Astrocyte of the cerebellum (primary cell): Measurements from ENCODE around the gene TEX13C.

Source experiments
- DNase-seq: peaks from one replicate; pipeline ENCODE4 v3.0.0-alpha.2; 2011; ENCODE audit warnings: low read depth
- H3K4me3 ChIP-seq: 2 replicates; pipeline ENCODE4 v1.5.1; 2011; ENCODE audit warnings: mild to moderate bottlenecking, low read depth, low read length, moderate library complexity
- in situ Hi-C: cut with HindIII; loops from 2 replicates; pipeline ENCODE4 v1.10.0; 2017; ENCODE audit warnings: low sequenced_read_pairs
- TF ChIP-seq, protein P1 (sequence below): IDR thresholded peaks from 2 replicates; pipeline ENCODE4 v1.5.1; 2012; ENCODE audit warnings: low read length, low read depth, moderate library complexity, mild to moderate bottlenecking; ENCODE audit errors: missing control alignments

TEX13C gene

DNA sequence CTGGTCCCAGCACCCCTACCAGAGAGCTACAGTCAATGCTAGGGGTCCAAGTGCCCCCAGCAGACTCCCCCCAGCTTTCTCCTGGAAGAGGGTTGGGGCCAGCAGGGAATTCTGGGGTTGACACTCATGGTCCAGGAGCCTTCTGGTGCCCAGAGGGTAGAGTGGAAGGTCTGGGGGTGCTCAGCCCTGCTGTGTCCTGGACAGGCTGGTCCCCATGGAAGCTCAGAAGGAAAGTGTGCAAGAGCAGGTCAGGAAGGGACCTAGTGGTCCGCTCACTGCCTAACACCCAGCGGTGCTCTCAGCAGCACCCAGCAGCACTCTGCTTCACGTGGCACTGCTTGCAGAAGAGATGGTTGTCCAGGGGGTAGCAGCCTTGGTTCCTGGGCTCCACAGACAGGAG lies 6.9 kb downstream of the TEX13C start:
- TF ChIP-seq, protein P1, sequence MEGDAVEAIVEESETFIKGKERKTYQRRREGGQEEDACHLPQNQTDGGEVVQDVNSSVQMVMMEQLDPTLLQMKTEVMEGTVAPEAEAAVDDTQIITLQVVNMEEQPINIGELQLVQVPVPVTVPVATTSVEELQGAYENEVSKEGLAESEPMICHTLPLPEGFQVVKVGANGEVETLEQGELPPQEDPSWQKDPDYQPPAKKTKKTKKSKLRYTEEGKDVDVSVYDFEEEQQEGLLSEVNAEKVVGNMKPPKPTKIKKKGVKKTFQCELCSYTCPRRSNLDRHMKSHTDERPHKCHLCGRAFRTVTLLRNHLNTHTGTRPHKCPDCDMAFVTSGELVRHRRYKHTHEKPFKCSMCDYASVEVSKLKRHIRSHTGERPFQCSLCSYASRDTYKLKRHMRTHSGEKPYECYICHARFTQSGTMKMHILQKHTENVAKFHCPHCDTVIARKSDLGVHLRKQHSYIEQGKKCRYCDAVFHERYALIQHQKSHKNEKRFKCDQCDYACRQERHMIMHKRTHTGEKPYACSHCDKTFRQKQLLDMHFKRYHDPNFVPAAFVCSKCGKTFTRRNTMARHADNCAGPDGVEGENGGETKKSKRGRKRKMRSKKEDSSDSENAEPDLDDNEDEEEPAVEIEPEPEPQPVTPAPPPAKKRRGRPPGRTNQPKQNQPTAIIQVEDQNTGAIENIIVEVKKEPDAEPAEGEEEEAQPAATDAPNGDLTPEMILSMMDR: no peak
- no peak for DNase-seq
- H3K4me3 ChIP-seq: no peak overlapping the region
- in situ Hi-C loops: no loop called here

DNA sequence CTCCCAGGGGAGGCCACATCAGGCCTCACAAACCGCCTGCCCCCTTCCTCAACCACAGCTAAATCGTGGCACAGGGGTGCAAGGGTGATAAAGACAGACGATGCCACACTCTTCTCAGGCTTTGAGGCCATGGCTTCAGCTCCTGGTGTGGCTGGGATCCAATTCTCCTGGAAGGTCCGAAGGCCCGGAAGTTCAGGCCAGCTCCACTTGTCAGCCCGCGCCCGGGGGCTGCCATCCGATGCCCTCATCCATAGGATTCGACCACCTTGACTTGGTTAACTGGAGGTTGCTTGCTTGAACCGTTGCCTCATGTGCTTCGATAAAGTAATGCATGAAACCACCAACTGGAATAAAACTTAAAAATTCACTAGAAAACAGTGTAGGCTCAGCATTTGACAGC lies 8.2 kb downstream of the TEX13C start:
- TF ChIP-seq, protein P1: no peak
- H3K4me3 ChIP-seq: no peak overlapping the region
- in situ Hi-C loops: no loop called here
- no peak for DNase-seq

DNA sequence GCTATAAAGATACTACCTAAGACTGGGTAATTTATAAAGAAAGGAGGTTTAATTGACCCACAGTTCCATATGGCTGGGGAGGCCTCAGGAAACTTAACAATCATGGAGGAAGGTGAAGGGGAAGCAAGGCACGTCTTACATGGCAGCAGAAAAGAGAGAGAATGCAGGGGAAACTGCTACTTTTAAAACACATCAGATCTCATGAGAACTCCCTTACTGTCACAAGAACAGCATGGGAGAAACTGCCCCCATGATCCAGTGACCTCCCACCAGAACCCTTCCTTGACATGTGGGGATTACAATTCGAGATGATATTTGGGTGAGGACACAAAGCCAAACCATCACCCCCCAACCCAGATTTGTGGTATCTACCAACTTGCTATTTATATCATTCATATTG lies 13.9 kb downstream of the TEX13C start:
- H3K4me3 ChIP-seq: no peak overlapping the region
- TF ChIP-seq, protein P1: no peak
- no peak for DNase-seq
- in situ Hi-C loops: no loop called here

DNA sequence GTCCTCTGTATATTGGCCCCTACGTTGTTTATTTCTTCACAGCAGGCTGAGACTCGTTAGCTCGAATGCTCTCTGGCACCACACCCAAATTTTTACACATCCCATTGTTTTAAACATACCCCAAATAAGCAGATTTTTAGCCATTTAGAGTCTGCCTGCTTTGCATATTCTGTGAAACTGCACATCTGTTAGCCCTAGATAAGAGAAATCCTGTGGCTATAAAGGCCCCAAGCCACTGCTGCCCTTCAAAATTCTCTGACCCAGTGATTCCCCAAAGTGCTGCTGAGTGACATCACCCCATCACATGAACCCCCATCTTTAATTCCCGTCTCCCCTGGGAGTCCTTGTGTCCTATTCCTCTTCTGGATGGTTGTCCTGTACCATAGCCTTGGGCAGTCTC lies 20.8 kb downstream of the TEX13C start:
- in situ Hi-C loops: no loop called here
- no peak for DNase-seq
- TF ChIP-seq, protein P1: no peak
- H3K4me3 ChIP-seq: no peak overlapping the region

DNA sequence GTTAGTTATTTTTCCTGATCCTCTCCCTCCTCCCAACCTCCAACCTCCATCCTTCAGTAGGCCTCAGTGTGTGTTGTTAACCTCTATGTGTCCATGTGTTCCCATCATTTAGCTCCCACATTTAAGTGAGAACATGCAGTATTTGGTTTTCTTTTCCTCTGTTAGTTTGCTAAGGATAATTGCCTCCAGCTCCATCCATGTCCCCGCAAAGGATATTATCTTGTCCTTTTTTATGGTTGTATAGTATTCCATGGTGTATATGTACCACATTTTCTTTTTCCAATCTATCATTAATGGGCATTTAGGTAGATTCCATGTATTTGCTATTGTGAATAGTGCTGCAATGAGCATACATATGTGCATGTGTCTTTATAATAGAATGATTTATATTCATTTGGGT lies 54.5 kb downstream of the TEX13C start:
- H3K4me3 ChIP-seq: no peak overlapping the region
- no peak for DNase-seq
- TF ChIP-seq, protein P1: no peak
- in situ Hi-C loops: no loop called here
